GM12873 (cell line): Measurements from ENCODE around the gene P4HTM.

Experiments used
- CTCF ChIP-seq: IDR thresholded peaks from 2 replicates; pipeline ENCODE4 v1.5.1; 2012; ENCODE audit warnings: low read depth, mild to moderate bottlenecking, moderate library complexity, low read length, control low read depth; ENCODE audit not compliant: insufficient read depth; ENCODE audit errors: missing control alignments

Gene P4HTM

GRCh38 chr3:48997714-48998637, 7.9 kb downstream of the P4HTM start:
- no peak for TF ChIP-seq CTCF

- TF ChIP-seq CTCF: no peak
Measured at GRCh38 chr3:48999085-48999858, 9.2 kb downstream of the P4HTM start.

- TF ChIP-seq CTCF: no peak
Measured at GRCh38 chr3:49001155-49001554, 11.1 kb downstream of the P4HTM start.

- no peak for TF ChIP-seq CTCF
Measured at GRCh38 chr3:49004352-49005302, 14.6 kb downstream of the P4HTM start.

- no peak for TF ChIP-seq CTCF
Measured at GRCh38 chr3:49005303-49005680, 15.3 kb downstream of the P4HTM start.

GRCh38 chr3:49005998-49006397, 16.0 kb downstream of the P4HTM start:
- TF ChIP-seq CTCF: no peak
